Tibial artery (tissue), 4 donors: Measurements from ENCODE around the gene FNDC5.

ENCODE experiments used
- DNase-seq, 2 donors: peaks; one replicate each; pipeline ENCODE4 v3.0.0-alpha.2; 2019
- H3K27ac ChIP-seq, 2 donors: fragments of 200-600 bp; sonication (generic) in 1 of 2; 1 replicate in 1 of 2; 2 replicates in 1 of 2; pipeline ENCODE4 v1.5.1; 2018 to 2019; ENCODE audit warnings: mild to moderate bottlenecking in 1 of 2
- H3K27me3 ChIP-seq, 2 donors: fragments of 200-600 bp; sonication (generic) in 1 of 2; one replicate each; pipeline versions ENCODE4 v1.5.1 to v1.6.0; 2016 to 2019
- H3K36me3 ChIP-seq, 3 donors: fragments of 200-600 bp; sonication (generic) in 2 of 3; one replicate each; pipeline ENCODE4 v1.5.1; 2016 to 2019; ENCODE audit warnings: mild to moderate bottlenecking in 2 of 3
- H3K4me1 ChIP-seq, 4 donors: fragments of 200-600 bp; sonication (generic) in 2 of 4; 1 replicate in 3 of 4; 2 replicates in 1 of 4; pipeline ENCODE4 v1.5.1; 2016 to 2019
- H3K4me3 ChIP-seq, 2 donors: fragments of 200-600 bp; sonication (generic) in 1 of 2; 1 replicate in 1 of 2; 2 replicates in 1 of 2; pipeline ENCODE4 v1.5.1; 2018 to 2019; ENCODE audit warnings: mild to moderate bottlenecking in 2 of 2
- H3K9me3 ChIP-seq, 3 donors: fragments of 200-600 bp; sonication (generic) in 1 of 3; one replicate each; pipeline ENCODE4 v1.5.1; 2016 to 2019
- CTCF ChIP-seq, 2 experiments: fragments of 200-600 bp in 1 of 2; fragments of 450-650 bp in 1 of 2; IDR thresholded peaks; one replicate each; pipeline ENCODE4 v1.5.1; 2017 to 2019; ENCODE audit warnings: antibody characterized with exemption in 2 of 2, mild to moderate bottlenecking in 1 of 2, moderate library complexity in 1 of 2
- intact Hi-C: fragments of 100-400 bp; cut with DNase I; formaldehyde crosslinking; loops from one replicate; pipeline ENCODE4 v1.15.0; 2023; ENCODE audit warnings: low total_unique reads

FNDC5 gene

GRCh38 chr1:32885676-32886003 is 14.9 kb upstream of the FNDC5 start:
- intact Hi-C loops: no loop called here
- H3K4me3 ChIP-seq: no peak overlapping the region

GRCh38 chr1:32884726-32885125 is 14.0 kb upstream of the FNDC5 start:
- Histone ChIP-seq H3K4me3 (no peak overlapping the region), H3K27ac (no peak overlapping the region), H3K27me3 (peaks cover 0 to 56% of the 10 kb centered on the region in 2 donors), H3K4me1 (peaks cover 0 to 31% (median 26%) of the 10 kb centered on the region in 4 donors), H3K36me3 (no peaks in the 10 kb centered on the region), H3K9me3 (no peaks in the 10 kb centered on the region)
- no peak for TF ChIP-seq CTCF (IDR thresholded peaks at IDR 0.05)
- no peak for DNase-seq
- intact Hi-C loops: no loop called here

More at GRCh38 chr1:32885676-32886003, 14.9 kb upstream of the FNDC5 start:
- Histone ChIP-seq H3K9me3 (no peaks in the 10 kb centered on the region), H3K36me3 (no peaks in the 10 kb centered on the region), H3K27ac (no peak overlapping the region), H3K27me3 (peaks cover 0 to 58% of the 10 kb centered on the region in 2 donors), H3K4me1 (peaks cover 0 to 30% (median 26%) of the 10 kb centered on the region in 4 donors)
- no peak for TF ChIP-seq CTCF (IDR thresholded peaks at IDR 0.05)
- DNase-seq: no peak

GRCh38 chr1:32884032-32884372 is 13.3 kb upstream of the FNDC5 start:
- intact Hi-C loops: no loop called here
- Histone ChIP-seq H3K36me3 (no peaks in the 10 kb centered on the region), H3K27ac (no peak overlapping the region), H3K4me1 (peaks cover 0 to 31% (median 26%) of the 10 kb centered on the region in 4 donors), H3K9me3 (no peaks in the 10 kb centered on the region), H3K27me3 (peaks cover 0 to 56% of the 10 kb centered on the region in 2 donors), H3K4me3 (no peak overlapping the region)
- TF ChIP-seq CTCF (IDR thresholded peaks at IDR 0.05): no peak
- DNase-seq: no peak

- no peak for TF ChIP-seq CTCF (IDR thresholded peaks at IDR 0.05)
- H3K27me3 ChIP-seq: peaks cover 0 to 52% of the 10 kb centered on the region in 2 donors
- no peaks in the 10 kb centered on the region for H3K36me3 ChIP-seq
- H3K4me1 ChIP-seq: peaks cover 0 to 31% (median 26%) of the 10 kb centered on the region in 4 donors
- H3K4me3 ChIP-seq: no peak overlapping the region
- intact Hi-C loops: no loop called here
- H3K27ac ChIP-seq: no peak overlapping the region
- no peaks in the 10 kb centered on the region for H3K9me3 ChIP-seq
- DNase-seq: no peak
These were observed 12.8 kb upstream of the FNDC5 start for GRCh38 chr1:32883338-32884031.

GRCh38 chr1:32881871-32882850 is 11.4 kb upstream of the FNDC5 start:
- Histone ChIP-seq H3K4me3 (peak overlapping the region; percentile 28 to 38), H3K27me3 (peaks cover 0 to 42% of the 10 kb centered on the region in 2 donors), H3K9me3 (no peaks in the 10 kb centered on the region), H3K36me3 (no peaks in the 10 kb centered on the region), H3K4me1 (peaks cover 0 to 38% (median 32%) of the 10 kb centered on the region in 4 donors), H3K27ac (peak overlapping the region in 1 of 2 donors; percentile 36)
- no peak for TF ChIP-seq CTCF (IDR thresholded peaks at IDR 0.05)
- peak in 1 of 2 donors; percentile 84 for DNase-seq
- intact Hi-C loops: no loop called here
